Ascending aorta (tissue), 2 donors: Measurements from ENCODE around the gene TIMM10B. TPM values are rescaled to one million over a fixed set of nuclear protein-coding genes. Genes with fewer than 3 reads are reported as not detected.

Source experiments
- DNase-seq, 2 donors: peaks; one replicate each; pipeline ENCODE4 v3.0.0-alpha.2; 2019; ENCODE audit warnings: low spot score in 2 of 2
- H3K27ac ChIP-seq, 2 donors: fragments of 200-600 bp; sonication (generic); one replicate each; pipeline ENCODE4 v1.5.1; 2016 to 2017; ENCODE audit warnings: mild to moderate bottlenecking in 1 of 2
- H3K27me3 ChIP-seq: fragments of 200-600 bp; sonication (generic); one replicate; pipeline ENCODE4 v1.5.1; 2017
- H3K36me3 ChIP-seq, 2 donors: fragments of 200-600 bp; sonication (generic); one replicate each; pipeline ENCODE4 v1.5.1; 2016
- H3K4me1 ChIP-seq, 2 donors: fragments of 200-600 bp; sonication (generic); one replicate each; pipeline ENCODE4 v1.5.1; 2016 to 2017; ENCODE audit warnings: mild to moderate bottlenecking in 1 of 2
- H3K4me3 ChIP-seq, 2 donors: fragments of 200-600 bp; sonication (generic); one replicate each; pipeline ENCODE4 v1.5.1; 2016 to 2017; ENCODE audit warnings: mild to moderate bottlenecking in 1 of 2
- H3K9me3 ChIP-seq, 2 donors: fragments of 200-600 bp; sonication (generic); one replicate each; pipeline ENCODE4 v1.5.1; 2016
- intact Hi-C: fragments of 100-400 bp; cut with DNase I; formaldehyde crosslinking; loops from one replicate; pipeline ENCODE4 v1.15.1; 2023
- total RNA-seq: library from RNA; depleted of rRNA; stranded (reverse); fragments of >200 nt; gene quantifications from one replicate; pipeline ENCODE4 v1.1.0, GENCODE V29; 2016
- TF ChIP-seq, protein P1 (sequence below), 3 experiments: fragments of 200-600 bp in 2 of 3; fragments of 450-650 bp in 1 of 3; sonication (generic) in 2 of 3; IDR thresholded peaks; one replicate each; pipeline ENCODE4 v1.5.1; 2016 to 2019; ENCODE audit warnings: antibody characterized with exemption in 3 of 3, mild to moderate bottlenecking in 1 of 3, moderate library complexity in 1 of 3

TIMM10B gene
- total RNA-seq, 1 donor from 2014 or later: 19.2 TPM

- Histone ChIP-seq H3K27me3 (no peaks in the 10 kb centered on the region), H3K9me3 (no peaks in the 10 kb centered on the region), H3K27ac (no peak overlapping the region), H3K4me3 (no peak overlapping the region), H3K4me1 (peaks cover 7 to 14% of the 10 kb centered on the region in 2 donors), H3K36me3 (peaks cover 28 to 58% of the 10 kb centered on the region in 2 donors)
- TF ChIP-seq, protein P1, sequence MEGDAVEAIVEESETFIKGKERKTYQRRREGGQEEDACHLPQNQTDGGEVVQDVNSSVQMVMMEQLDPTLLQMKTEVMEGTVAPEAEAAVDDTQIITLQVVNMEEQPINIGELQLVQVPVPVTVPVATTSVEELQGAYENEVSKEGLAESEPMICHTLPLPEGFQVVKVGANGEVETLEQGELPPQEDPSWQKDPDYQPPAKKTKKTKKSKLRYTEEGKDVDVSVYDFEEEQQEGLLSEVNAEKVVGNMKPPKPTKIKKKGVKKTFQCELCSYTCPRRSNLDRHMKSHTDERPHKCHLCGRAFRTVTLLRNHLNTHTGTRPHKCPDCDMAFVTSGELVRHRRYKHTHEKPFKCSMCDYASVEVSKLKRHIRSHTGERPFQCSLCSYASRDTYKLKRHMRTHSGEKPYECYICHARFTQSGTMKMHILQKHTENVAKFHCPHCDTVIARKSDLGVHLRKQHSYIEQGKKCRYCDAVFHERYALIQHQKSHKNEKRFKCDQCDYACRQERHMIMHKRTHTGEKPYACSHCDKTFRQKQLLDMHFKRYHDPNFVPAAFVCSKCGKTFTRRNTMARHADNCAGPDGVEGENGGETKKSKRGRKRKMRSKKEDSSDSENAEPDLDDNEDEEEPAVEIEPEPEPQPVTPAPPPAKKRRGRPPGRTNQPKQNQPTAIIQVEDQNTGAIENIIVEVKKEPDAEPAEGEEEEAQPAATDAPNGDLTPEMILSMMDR (IDR thresholded peaks at IDR 0.05): no peak
- no peak for DNase-seq
- intact Hi-C loops: no loop called here
These were observed 5.0 kb downstream of the TIMM10B start for GRCh38 chr11:6486256-6486655.

DNA sequence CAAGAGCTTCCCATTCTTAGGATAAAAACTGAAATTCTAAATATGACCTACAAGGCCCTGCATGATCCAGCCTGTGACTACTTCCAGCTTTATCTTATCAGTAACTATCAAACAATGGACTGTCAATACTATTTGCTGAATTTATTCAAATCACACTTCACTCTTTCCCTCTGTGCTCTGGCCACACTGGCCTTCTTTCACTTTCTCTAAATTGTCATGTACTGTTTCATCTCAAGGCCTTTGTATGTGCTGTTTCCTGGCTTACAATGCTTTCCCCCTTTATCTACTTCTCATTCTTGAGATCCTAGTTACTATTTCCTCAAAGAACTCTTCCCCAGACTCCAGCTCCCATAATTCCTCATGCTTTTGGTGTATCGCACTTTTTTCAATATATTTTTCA is 5.6 kb downstream of the TIMM10B start:
- no peak for DNase-seq
- Histone ChIP-seq H3K27ac (no peak overlapping the region), H3K36me3 (peaks cover 28 to 61% of the 10 kb centered on the region in 2 donors), H3K4me1 (peaks cover 7 to 12% of the 10 kb centered on the region in 2 donors), H3K4me3 (no peak overlapping the region), H3K9me3 (no peaks in the 10 kb centered on the region), H3K27me3 (no peaks in the 10 kb centered on the region)
- intact Hi-C loops: no loop called here
- TF ChIP-seq, protein P1 (IDR thresholded peaks at IDR 0.05): no peak

DNA sequence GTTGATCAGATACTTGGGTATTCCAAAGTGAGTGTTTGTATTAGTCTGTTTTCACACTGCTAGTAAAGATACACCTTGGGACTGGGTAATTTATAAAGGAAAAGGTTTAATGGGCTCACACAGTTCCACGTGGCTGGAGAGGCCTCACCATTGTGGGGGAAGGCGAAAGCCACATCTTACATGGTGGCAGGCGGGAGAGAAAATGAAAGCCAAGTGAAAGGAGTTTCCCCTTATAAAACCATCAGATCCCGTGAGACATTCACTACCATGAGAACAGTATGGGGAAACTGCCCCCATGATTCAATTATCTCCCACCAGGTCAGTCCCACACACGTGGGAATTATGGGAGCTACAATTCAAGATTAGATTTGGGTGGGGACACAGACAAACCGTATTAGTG is 7.0 kb downstream of the TIMM10B start:
- TF ChIP-seq, protein P1 (IDR thresholded peaks at IDR 0.05): no peak
- no peaks in the 10 kb centered on the region for H3K9me3 ChIP-seq

GRCh38 chr11:6488821-6489220 is 7.5 kb downstream of the TIMM10B start:
- Histone ChIP-seq H3K36me3 (peaks cover 24 to 58% of the 10 kb centered on the region in 2 donors), H3K27me3 (no peaks in the 10 kb centered on the region), H3K4me1 (no peaks in the 10 kb centered on the region), H3K4me3 (no peak overlapping the region), H3K9me3 (no peaks in the 10 kb centered on the region), H3K27ac (no peak overlapping the region)
- no peak for DNase-seq
- TF ChIP-seq, protein P1 (IDR thresholded peaks at IDR 0.05): no peak
- intact Hi-C loops: no loop called here

More for the DNA sequence above, 7.0 kb downstream of the TIMM10B start:
- intact Hi-C loops: no loop called here
- H3K4me1 ChIP-seq: no peaks in the 10 kb centered on the region
- H3K27me3 ChIP-seq: no peaks in the 10 kb centered on the region
- no peak for DNase-seq
- no peak overlapping the region for H3K4me3 ChIP-seq
- H3K36me3 ChIP-seq: peaks cover 24 to 58% of the 10 kb centered on the region in 2 donors
- no peak overlapping the region for H3K27ac ChIP-seq

DNA sequence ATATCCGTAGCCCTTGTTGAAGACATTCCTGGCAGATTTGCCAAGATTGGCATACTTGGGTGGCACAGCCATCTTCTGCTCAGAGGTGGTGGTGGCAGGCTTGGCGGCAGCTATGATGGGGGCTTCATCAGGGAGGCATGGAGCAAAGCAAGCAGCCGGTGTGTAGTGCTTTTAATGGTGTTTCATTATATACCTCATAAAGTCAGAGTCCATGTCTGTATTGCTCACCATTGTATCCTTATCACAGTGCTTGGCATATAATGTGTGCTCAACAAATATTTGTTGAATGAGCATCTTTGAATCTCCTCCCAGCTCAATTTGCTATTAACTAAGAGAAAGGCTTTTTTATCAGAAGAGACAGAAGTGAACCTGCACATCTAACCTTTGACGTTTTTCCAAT is 8.0 kb downstream of the TIMM10B start:
- Histone ChIP-seq H3K27me3 (no peaks in the 10 kb centered on the region), H3K9me3 (no peaks in the 10 kb centered on the region), H3K4me3 (no peak overlapping the region), H3K36me3 (peaks cover 24 to 58% of the 10 kb centered on the region in 2 donors), H3K27ac (no peak overlapping the region), H3K4me1 (no peaks in the 10 kb centered on the region)
- TF ChIP-seq, protein P1 (IDR thresholded peaks at IDR 0.05): no peak
- DNase-seq: no peak
- intact Hi-C loops: no loop called here
